HEK293 (cell line): ENCODE results near the gene RCSD1.

ENCODE experiments used
- CTCF ChIP-seq: fragments of 450-650 bp; formaldehyde crosslinking; IDR thresholded peaks from 2 replicates; pipeline ENCODE4 v1.5.1; 2016; ENCODE audit warnings: missing biosample characterization, missing genetic modification characterization
- KLF16 ChIP-seq: fragments of 450-650 bp; formaldehyde crosslinking; IDR thresholded peaks from 2 replicates; pipeline ENCODE4 v1.5.1; 2017; ENCODE audit warnings: missing biosample characterization, missing genetic modification characterization
- REST ChIP-seq: fragments of 450-650 bp; formaldehyde crosslinking; IDR thresholded peaks from 2 replicates; pipeline ENCODE4 v1.5.1; 2016; ENCODE audit warnings: missing biosample characterization, missing genetic modification characterization
- ZFHX2 ChIP-seq: fragments of 450-650 bp; formaldehyde crosslinking; conservative IDR thresholded peaks from 2 replicates; pipeline ENCODE4 v1.5.1; 2016; ENCODE audit warnings: missing biosample characterization, missing genetic modification characterization
- ZNF10 ChIP-seq: fragments of 450-650 bp; formaldehyde crosslinking; IDR thresholded peaks from 2 replicates; pipeline ENCODE4 v1.5.1; 2017; ENCODE audit warnings: missing biosample characterization, missing genetic modification characterization
- ZNF138 ChIP-seq: fragments of 450-650 bp; formaldehyde crosslinking; IDR thresholded peaks from 2 replicates; pipeline ENCODE4 v1.5.1; 2016; ENCODE audit warnings: missing biosample characterization, missing genetic modification characterization, borderline replicate concordance
- ZNF146 ChIP-seq: fragments of 450-650 bp; formaldehyde crosslinking; IDR thresholded peaks from 2 replicates; pipeline ENCODE4 v1.5.1; 2016; ENCODE audit warnings: missing biosample characterization, missing genetic modification characterization
- ZNF24 ChIP-seq: fragments of 450-650 bp; formaldehyde crosslinking; IDR thresholded peaks from 2 replicates; pipeline ENCODE4 v1.5.1; 2016; ENCODE audit warnings: missing biosample characterization, missing genetic modification characterization
- ZNF274 ChIP-seq, 2 experiments: fragments of 200-500 bp in 1 of 2; fragments of 450-650 bp in 1 of 2; sonication (Bioruptor generic) in 1 of 2; formaldehyde crosslinking in 1 of 2; IDR thresholded peaks; 2 replicates each; pipeline versions ENCODE4 v1.5.1 to v1.6.1; 2014 to 2016; ENCODE audit warnings: borderline replicate concordance in 1 of 2, inconsistent platforms in 1 of 2, low read length in 1 of 2, missing biosample characterization in 1 of 2, missing genetic modification characterization in 1 of 2
- ZNF37A ChIP-seq: fragments of 450-650 bp; IDR thresholded peaks from 2 replicates; pipeline ENCODE4 v1.5.1; 2018; ENCODE audit warnings: missing biosample characterization, missing genetic modification characterization
- ZNF391 ChIP-seq: fragments of 450-650 bp; formaldehyde crosslinking; IDR thresholded peaks from 2 replicates; pipeline ENCODE4 v1.5.1; 2016; ENCODE audit warnings: low read depth, missing biosample characterization, missing genetic modification characterization, borderline replicate concordance

- TF ChIP-seq KLF16 (tag by site-specific recombination), result peak; percentile 80; the same call in 1 of the 2 replicates
- TF ChIP-seq ZNF146, result peak; percentile 84
- no peak for TF ChIP-seq CTCF
- TF ChIP-seq ZNF10 (tag by site-specific recombination), result peak; percentile 97
- TF ChIP-seq REST (tag by site-specific recombination), result no peak
- TF ChIP-seq ZNF391 (tag by site-specific recombination), result peak; percentile 93
- TF ChIP-seq ZNF274 (IDR thresholded peaks at IDR 0.05; ENCODE audit: low read length), result no peak
- TF ChIP-seq ZNF274 (tag by site-specific recombination; IDR thresholded peaks at IDR 0.05; ENCODE audit: borderline replicate concordance), result no peak
- TF ChIP-seq ZNF138 (tag by site-specific recombination), result no peak
- TF ChIP-seq ZNF37A (tag by site-specific recombination), result no peak
- peak; percentile 96 for TF ChIP-seq ZNF24 (tag by site-specific recombination)
- peak; percentile 40 for TF ChIP-seq ZFHX2 (tag by site-specific recombination)
Measured at GRCh38 chr1:167658574-167659328, 28.7 kb downstream of the RCSD1 start.
